Suprapubic skin (tissue), 4 donors: Measurements from ENCODE around the gene KDM2A.

Experiments
- CTCF ChIP-seq, 2 donors: fragments of 200-600 bp in 1 of 2; fragments of 450-650 bp in 1 of 2; sonication (generic) in 1 of 2; IDR thresholded peaks; one replicate each; pipeline ENCODE4 v1.5.1; 2016 to 2019; ENCODE audit warnings: antibody characterized with exemption in 2 of 2, mild to moderate bottlenecking in 1 of 2, moderate library complexity in 1 of 2
- EP300 ChIP-seq: sonication (generic); formaldehyde crosslinking; IDR thresholded peaks from one replicate; pipeline ENCODE4 v1.6.1; 2017; ENCODE audit warnings: antibody characterized with exemption
- POLR2A ChIP-seq, 2 donors: fragments of 450-650 bp; IDR thresholded peaks; one replicate each; pipeline ENCODE4 v1.6.1; 2017; ENCODE audit warnings: antibody characterized with exemption in 2 of 2, mild to moderate bottlenecking in 2 of 2, moderate library complexity in 2 of 2
- POLR2AphosphoS5 ChIP-seq, 3 donors: sonication (generic); formaldehyde crosslinking; IDR thresholded peaks; one replicate each; pipeline ENCODE4 v1.6.1; 2017; ENCODE audit warnings: antibody characterized with exemption in 3 of 3

- TF ChIP-seq CTCF (IDR thresholded peaks at IDR 0.05) (no peak), POLR2A (IDR thresholded peaks at IDR 0.05) (no peak), EP300 (no peak), POLR2AphosphoS5 (IDR thresholded peaks at IDR 0.05) (no peak)
Observed at GRCh38 chr11:67260406-67260805, 141.3 kb downstream of the KDM2A start.
